HG03442 (cell line): Measurements from ENCODE around the gene BPHL.
"Not testable (repeated sequence)": the region's sequence is repeated elsewhere in the genome, so short reads cannot be mapped to it uniquely, and the experiment has no call there.

Experiments
- ATAC-seq: cut with Tn5 transposase; IDR thresholded peaks from one replicate; pipeline ENCODE4 v1.9.1; 2021; ENCODE audit warnings: mild to moderate bottlenecking, moderate library complexity; ENCODE audit not compliant: unreplicated experiment

The BPHL gene

GRCh38 chr6:3176562-3177355 is 58.2 kb downstream of the BPHL start:
- ATAC-seq: no peak

GRCh38 chr6:3178666-3179065 is 60.2 kb downstream of the BPHL start:
- not testable (repeated sequence) for ATAC-seq

GRCh38 chr6:3179945-3180344 is 61.4 kb downstream of the BPHL start:
- ATAC-seq: not testable (repeated sequence)

GRCh38 chr6:3181105-3181504 is 62.6 kb downstream of the BPHL start:
- no peak for ATAC-seq

GRCh38 chr6:3183066-3183465 is 64.6 kb downstream of the BPHL start:
- ATAC-seq: no peak

GRCh38 chr6:3186974-3187382 is 68.5 kb downstream of the BPHL start:
- ATAC-seq: no peak

- no peak for ATAC-seq
Observed at GRCh38 chr6:3188262-3188661, 69.8 kb downstream of the BPHL start.

GRCh38 chr6:3189192-3189591 is 70.7 kb downstream of the BPHL start:
- ATAC-seq: not testable (repeated sequence)

GRCh38 chr6:3190056-3190455 is 71.5 kb downstream of the BPHL start:
- no peak for ATAC-seq

- ATAC-seq: no peak
Observed at GRCh38 chr6:3190779-3191178, 72.3 kb downstream of the BPHL start.

- no peak for ATAC-seq
Observed at GRCh38 chr6:3193102-3193849, 74.8 kb downstream of the BPHL start.

- no peak for ATAC-seq
Observed at GRCh38 chr6:3194535-3195419, 76.3 kb downstream of the BPHL start.

GRCh38 chr6:3195420-3195694 is 76.8 kb downstream of the BPHL start:
- ATAC-seq: no peak

GRCh38 chr6:3195695-3196497 is 77.4 kb downstream of the BPHL start:
- no peak for ATAC-seq

GRCh38 chr6:3196770-3197169 is 78.3 kb downstream of the BPHL start:
- no peak for ATAC-seq

- ATAC-seq: not testable (repeated sequence)
Observed at GRCh38 chr6:3197734-3198133, 79.2 kb downstream of the BPHL start.

GRCh38 chr6:3199382-3199781 is 80.9 kb downstream of the BPHL start:
- ATAC-seq: no peak

GRCh38 chr6:3200682-3201081 is 82.2 kb downstream of the BPHL start:
- ATAC-seq: no peak

- no peak for ATAC-seq
Observed at GRCh38 chr6:3201388-3201787, 82.9 kb downstream of the BPHL start.
